ENCODE results near the gene PEX14. TPM values are rescaled to one million over a fixed set of nuclear protein-coding genes. Genes with fewer than 3 reads are reported as not detected.

PEX14 gene
- total RNA-seq, 4 donors from 2014 or later, result 14.6 to 19.0 (median 17.6) TPM

DNA sequence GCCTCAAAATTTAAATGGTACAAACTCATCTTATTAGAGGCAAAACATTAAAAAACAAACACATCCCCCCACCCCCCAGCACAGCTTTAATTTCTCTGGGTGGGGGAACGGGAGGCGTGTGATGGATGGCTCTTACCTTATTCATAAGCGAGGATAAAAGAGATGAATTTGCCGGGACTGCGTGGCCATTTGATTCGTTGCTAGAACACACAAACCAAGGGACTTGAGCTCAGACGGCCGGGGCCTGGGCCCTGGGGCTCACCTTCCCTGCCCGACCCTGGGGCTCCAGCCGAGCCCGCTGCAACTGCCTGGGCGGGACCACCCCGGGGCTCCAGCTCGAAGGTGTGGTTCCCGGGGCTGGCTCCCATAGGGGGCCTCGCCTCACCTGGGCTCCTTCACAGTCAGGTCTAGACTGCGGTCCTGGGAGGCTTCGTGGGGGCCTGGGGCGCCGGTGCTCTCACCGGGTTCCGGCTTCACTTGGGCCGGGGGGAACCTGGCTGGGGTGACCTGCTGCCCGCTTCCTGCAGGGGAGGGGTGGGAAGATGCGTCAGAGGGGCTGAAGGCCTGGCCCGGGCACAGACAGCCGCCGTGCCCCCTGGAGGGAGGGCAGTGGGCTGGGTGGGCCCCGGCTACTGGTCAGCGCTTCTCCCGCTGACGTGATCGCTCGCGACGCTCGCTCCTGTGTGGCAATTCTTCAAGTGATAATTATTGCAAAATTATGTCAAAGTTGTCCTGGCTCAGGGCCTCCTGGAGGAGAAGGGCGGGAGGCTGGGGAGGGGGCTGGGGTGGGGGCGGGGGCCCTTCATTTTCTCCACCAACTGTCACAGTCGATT, 176.0 kb downstream of the PEX14 start:
- H3K4me3 ChIP-seq, result no peak overlapping the region

DNA sequence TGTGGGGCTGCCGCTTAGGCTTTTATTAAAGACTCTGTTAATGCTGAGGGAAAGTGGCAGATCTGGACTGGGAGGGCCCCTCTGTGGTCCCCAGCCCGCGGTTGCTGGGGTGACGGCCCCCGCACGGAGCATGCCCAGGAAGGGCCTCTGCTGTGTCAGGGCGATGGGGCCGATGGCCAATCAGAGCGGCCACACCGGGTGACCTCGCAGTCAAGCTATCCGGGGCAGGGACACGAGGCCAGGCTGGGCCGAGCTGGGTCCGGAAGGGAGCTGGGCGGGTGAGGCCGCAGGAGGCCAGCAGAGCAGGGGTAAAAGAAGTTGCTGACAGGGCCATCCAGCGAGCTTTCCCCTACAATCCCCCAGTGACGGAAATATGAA, 176.6 kb downstream of the PEX14 start:
- no peaks in the 10 kb centered on the region for H3K27me3 ChIP-seq
- H3K4me3 ChIP-seq, result no peak overlapping the region
- peaks cover 65% of the 10 kb centered on the region for H3K36me3 ChIP-seq
- DNase-seq (ENCODE audit: low spot score in 2 of 2), result no peak
- TF ChIP-seq EP300 (IDR thresholded peaks at IDR 0.05) (no peak), POLR2A (IDR thresholded peaks at IDR 0.05) (no peak), POLR2AphosphoS5 (IDR thresholded peaks at IDR 0.05) (no peak)
- TF ChIP-seq, protein P1, sequence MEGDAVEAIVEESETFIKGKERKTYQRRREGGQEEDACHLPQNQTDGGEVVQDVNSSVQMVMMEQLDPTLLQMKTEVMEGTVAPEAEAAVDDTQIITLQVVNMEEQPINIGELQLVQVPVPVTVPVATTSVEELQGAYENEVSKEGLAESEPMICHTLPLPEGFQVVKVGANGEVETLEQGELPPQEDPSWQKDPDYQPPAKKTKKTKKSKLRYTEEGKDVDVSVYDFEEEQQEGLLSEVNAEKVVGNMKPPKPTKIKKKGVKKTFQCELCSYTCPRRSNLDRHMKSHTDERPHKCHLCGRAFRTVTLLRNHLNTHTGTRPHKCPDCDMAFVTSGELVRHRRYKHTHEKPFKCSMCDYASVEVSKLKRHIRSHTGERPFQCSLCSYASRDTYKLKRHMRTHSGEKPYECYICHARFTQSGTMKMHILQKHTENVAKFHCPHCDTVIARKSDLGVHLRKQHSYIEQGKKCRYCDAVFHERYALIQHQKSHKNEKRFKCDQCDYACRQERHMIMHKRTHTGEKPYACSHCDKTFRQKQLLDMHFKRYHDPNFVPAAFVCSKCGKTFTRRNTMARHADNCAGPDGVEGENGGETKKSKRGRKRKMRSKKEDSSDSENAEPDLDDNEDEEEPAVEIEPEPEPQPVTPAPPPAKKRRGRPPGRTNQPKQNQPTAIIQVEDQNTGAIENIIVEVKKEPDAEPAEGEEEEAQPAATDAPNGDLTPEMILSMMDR (IDR thresholded peaks at IDR 0.05), result no peak
- 91% methylated on average over 7 of the region's 19 CpGs for WGBS
- H3K4me1 ChIP-seq, result peaks cover 19% of the 10 kb centered on the region
- H3K27ac ChIP-seq, result no peak overlapping the region
- H3K9me3 ChIP-seq, result no peaks in the 10 kb centered on the region

More for the DNA sequence above, 176.0 kb downstream of the PEX14 start:
- Histone ChIP-seq H3K4me1 (peaks cover 24% of the 10 kb centered on the region), H3K27ac (no peak overlapping the region), H3K9me3 (no peaks in the 10 kb centered on the region), H3K36me3 (peaks cover 63% of the 10 kb centered on the region), H3K27me3 (no peaks in the 10 kb centered on the region)
- TF ChIP-seq EP300 (IDR thresholded peaks at IDR 0.05), result no peak
- TF ChIP-seq, protein P1 (IDR thresholded peaks at IDR 0.05), result no peak
- no peak for TF ChIP-seq POLR2AphosphoS5 (IDR thresholded peaks at IDR 0.05)
- no peak for TF ChIP-seq POLR2A (IDR thresholded peaks at IDR 0.05)
- 82% methylated on average over 22 of the region's 40 CpGs for WGBS
- no peak for DNase-seq (ENCODE audit: low spot score in 2 of 2)

DNA sequence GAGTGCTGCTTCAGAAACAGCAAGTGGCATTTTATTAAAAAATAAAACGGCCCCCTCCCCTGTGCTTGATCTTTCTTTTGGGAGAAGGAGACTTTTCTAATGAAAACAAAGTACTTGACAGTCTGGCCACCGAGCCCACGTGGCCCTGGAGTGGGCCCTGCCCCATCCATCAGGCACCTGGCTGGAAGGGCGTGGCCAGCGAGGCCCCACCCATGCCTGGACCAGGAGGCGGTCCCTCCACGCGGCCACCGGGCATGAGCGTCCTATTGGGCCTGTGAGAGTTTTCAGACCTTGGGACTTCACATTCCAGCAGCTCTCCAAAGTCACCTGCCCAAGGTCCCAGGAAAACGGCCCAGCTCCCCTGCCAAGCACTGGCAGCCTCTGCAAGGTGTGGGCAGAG, 177.0 kb downstream of the PEX14 start:
- Histone ChIP-seq H3K27me3 (no peaks in the 10 kb centered on the region), H3K4me1 (peaks cover 16% of the 10 kb centered on the region), H3K27ac (no peak overlapping the region), H3K4me3 (no peak overlapping the region), H3K36me3 (peaks cover 67% of the 10 kb centered on the region), H3K9me3 (no peaks in the 10 kb centered on the region)
- WGBS, result 82% methylated on average over 1 of the region's 11 CpGs
- TF ChIP-seq EP300 (IDR thresholded peaks at IDR 0.05), result no peak
- TF ChIP-seq, protein P1 (IDR thresholded peaks at IDR 0.05), result no peak
- no peak for DNase-seq (ENCODE audit: low spot score in 2 of 2)

DNA sequence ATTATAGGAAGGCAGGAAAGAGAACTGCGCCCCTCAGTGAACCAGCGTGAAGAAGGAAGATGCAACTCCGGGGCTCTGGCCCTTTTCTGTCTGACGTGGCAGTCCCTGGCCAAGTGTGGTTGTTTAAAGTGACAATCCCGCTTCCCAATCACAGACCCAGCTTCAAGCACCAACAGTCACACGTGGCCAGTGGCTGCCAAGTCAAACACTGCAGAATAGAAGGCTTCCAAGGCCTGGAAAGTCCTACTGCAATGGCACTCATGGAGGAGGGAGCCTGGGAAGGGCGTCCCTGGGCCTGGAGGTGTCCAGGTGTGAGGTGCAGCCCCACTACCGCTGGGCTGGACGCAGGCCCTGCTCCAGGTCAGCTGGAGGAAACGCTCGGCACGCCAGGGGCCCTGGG, 177.9 kb downstream of the PEX14 start:
- no peak for DNase-seq (ENCODE audit: low spot score in 2 of 2)
- 88% methylated on average over 12 of the region's 12 CpGs for WGBS

More for the DNA sequence above, 177.9 kb downstream of the PEX14 start:
- H3K27me3 ChIP-seq, result no peaks in the 10 kb centered on the region
- no peaks in the 10 kb centered on the region for H3K9me3 ChIP-seq
- peaks cover 9% of the 10 kb centered on the region for H3K4me1 ChIP-seq
- H3K36me3 ChIP-seq, result peaks cover 73% of the 10 kb centered on the region
- H3K27ac ChIP-seq, result no peak overlapping the region
- no peak overlapping the region for H3K4me3 ChIP-seq
- TF ChIP-seq EP300 (IDR thresholded peaks at IDR 0.05) (no peak), POLR2A (IDR thresholded peaks at IDR 0.05) (no peak), POLR2AphosphoS5 (IDR thresholded peaks at IDR 0.05) (no peak)
- TF ChIP-seq, protein P1 (IDR thresholded peaks at IDR 0.05), result no peak
